ENCODE measurements around the gene CCL17. TPM values are rescaled to one million over a fixed set of nuclear protein-coding genes. Genes with fewer than 3 reads are reported as not detected.

CCL17 gene
- total RNA-seq, 1 donor from 2014 or later: 7.0 TPM

GRCh38 chr16:57462978-57463362, 58.4 kb downstream of the CCL17 start:
- Mint-ChIP-seq H3K36me3 (ENCODE audit: low read depth) (peaks cover 72% of the 10 kb centered on the region), H3K4me1 (peaks cover 29% of the 10 kb centered on the region), H3K27me3 (no peaks in the 10 kb centered on the region), H3K4me3 (peak overlapping the region; percentile 100), H3K27ac (peak overlapping the region; percentile 99), H3K9me3 (no peaks in the 10 kb centered on the region)
- DNase-seq (no peak), ATAC-seq (ENCODE audit: low read depth) (no peak)
- POLR2A ChIA-PET: interaction anchor here (0.6 to 2.4 kb wide), 9 partner anchors 8 to 272 kb away, joined by 3 to 36 read pairs (median 5); partner anchors contain the start of genes CIAPIN1, COQ9, DOK4 and KATNB1
- TF ChIP-seq CTCF (IDR thresholded peaks at IDR 0.05): no peak
- intact Hi-C loops (cut with micrococcal nuclease): loop anchor here (1.0 to 2.0 kb wide), 8 partner anchors 16 to 277 kb away; partner anchors contain the start of genes CCDC102A, CIAPIN1, COQ9 and KATNB1
- CTCF ChIA-PET: interaction anchor here (0.9 to 2.4 kb wide), 8 partner anchors 8 to 163 kb away, joined by 3 to 15 read pairs (median 4); partner anchors contain the start of genes CIAPIN1 and COQ9

GRCh38 chr16:57464523-57464922, 60.0 kb downstream of the CCL17 start:
- H3K9me3 Mint-ChIP-seq: no peaks in the 10 kb centered on the region
- peak overlapping the region; percentile 1 for H3K4me3 Mint-ChIP-seq
- ChIA-PET POLR2A (interaction anchor here (0.6 to 0.7 kb wide), 2 partner anchors 15 to 296 kb away, joined by 3 read pairs; no protein-coding TSS in a partner anchor), CTCF (interaction anchor here (0.6 to 1.7 kb wide), 2 partner anchors 55 to 764 kb away, joined by 3 to 5 read pairs; no protein-coding TSS in a partner anchor)
- no peaks in the 10 kb centered on the region for H3K27me3 Mint-ChIP-seq
- no peak for TF ChIP-seq CTCF (IDR thresholded peaks at IDR 0.05)
- H3K4me1 Mint-ChIP-seq: peaks cover 29% of the 10 kb centered on the region
- H3K36me3 Mint-ChIP-seq (ENCODE audit: low read depth): peaks cover 77% of the 10 kb centered on the region
- no peak overlapping the region for H3K27ac Mint-ChIP-seq
- ATAC-seq (ENCODE audit: low read depth) (no peak), DNase-seq (no peak)
- intact Hi-C loops (cut with micrococcal nuclease): no loop called here

Other genes with a start within 250 kb of the CCL17 start
- 131 and 147 TPM in 2 replicates for gene PSME3IP1, start 218.7 kb upstream of the CCL17 start, total RNA-seq
- 32.6 and 39.9 TPM in 2 replicates for gene RSPRY1, start 218.4 kb upstream of the CCL17 start, total RNA-seq
- gene ARL2BP, start 159.5 kb upstream of the CCL17 start, total RNA-seq: 27.1 and 29.4 TPM in 2 replicates
- gene PLLP, start 120.1 kb upstream of the CCL17 start, total RNA-seq: not detected in 2 replicates
- gene CCL22, start 46.0 kb upstream of the CCL17 start, total RNA-seq: 276 and 288 TPM in 2 replicates
- gene CX3CL1, start 32.3 kb upstream of the CCL17 start, total RNA-seq: 0.27 and 0.31 TPM in 2 replicates
- 47.1 and 52.3 TPM in 2 replicates for gene CIAPIN1, start 42.6 kb downstream of the CCL17 start, total RNA-seq
- gene COQ9, start 42.7 kb downstream of the CCL17 start, total RNA-seq: 30.4 and 34.1 TPM in 2 replicates
- 52.2 and 56.6 TPM in 2 replicates for gene POLR2C, start 57.9 kb downstream of the CCL17 start, total RNA-seq
- gene DOK4, start 81.7 kb downstream of the CCL17 start, total RNA-seq: 0.66 and 0.73 TPM in 2 replicates
- gene CCDC102A, start 131.8 kb downstream of the CCL17 start, total RNA-seq: 15.5 TPM in 2 replicates
- 22.2 and 23.0 TPM in 2 replicates for gene ADGRG5, start 137.9 kb downstream of the CCL17 start, total RNA-seq
- gene ADGRG1, start 223.9 kb downstream of the CCL17 start, total RNA-seq: 0.13 and 0.15 TPM in 2 replicates

Measured in activated B cell treated with CpG ODN at 0.5 μM for 24 hours (primary cell).